KMS-11 (cell line): Measurements from ENCODE around the gene ASCC1.

ENCODE experiments used
- H2AFZ ChIP-seq: fragments of 200-600 bp; sonication (generic); 2 replicates; pipeline ENCODE4 v1.6.1; 2016; ENCODE audit warnings: antibody characterized with exemption, mixed run types, low read depth
- H3K27ac ChIP-seq: fragments of 200-600 bp; sonication (generic); 2 replicates; pipeline ENCODE4 v1.6.1; 2016; ENCODE audit warnings: mild to moderate bottlenecking, mixed run types
- H3K27me3 ChIP-seq: fragments of 200-600 bp; sonication (generic); 2 replicates; pipeline ENCODE4 v1.6.1; 2017; ENCODE audit warnings: mild to moderate bottlenecking, low read depth, mixed run types, moderate library complexity; ENCODE audit not compliant: insufficient read depth
- H3K36me3 ChIP-seq: fragments of 200-600 bp; sonication (generic); 2 replicates; pipeline ENCODE4 v1.6.1; 2017; ENCODE audit warnings: mild to moderate bottlenecking, mixed run types; ENCODE audit not compliant: insufficient read depth
- H3K4me1 ChIP-seq: fragments of 200-600 bp; sonication (generic); 2 replicates; pipeline ENCODE4 v1.6.1; 2016; ENCODE audit warnings: mild to moderate bottlenecking, low read depth, mixed run types; ENCODE audit not compliant: poor library complexity, severe bottlenecking
- H3K4me2 ChIP-seq: fragments of 200-600 bp; sonication (generic); 2 replicates; pipeline ENCODE4 v1.7.0; 2016; ENCODE audit warnings: mild to moderate bottlenecking, mixed run types
- H3K4me3 ChIP-seq: fragments of 200-600 bp; sonication (generic); IDR thresholded peaks from 2 replicates; pipeline ENCODE4 v1.6.1; 2017; ENCODE audit warnings: low read depth, low read length, mixed read lengths; ENCODE audit not compliant: insufficient read depth
- H3K79me2 ChIP-seq: fragments of 200-600 bp; sonication (generic); 2 replicates; pipeline ENCODE4 v1.6.1; 2016; ENCODE audit warnings: low read depth, mixed run types; ENCODE audit not compliant: insufficient read depth
- H3K9ac ChIP-seq: fragments of 200-600 bp; sonication (generic); 2 replicates; pipeline ENCODE4 v1.6.1; 2016; ENCODE audit warnings: mild to moderate bottlenecking, mixed run types
- H4K20me1 ChIP-seq: fragments of 200-600 bp; sonication (generic); 2 replicates; pipeline ENCODE4 v1.6.1; 2016; ENCODE audit warnings: mild to moderate bottlenecking, mixed run types; ENCODE audit not compliant: insufficient read depth
- TF ChIP-seq, protein P1 (sequence below): fragments of 200-600 bp; sonication (generic); conservative IDR thresholded peaks from 2 replicates; pipeline ENCODE4 v1.6.1; 2017; ENCODE audit warnings: low read depth, mild to moderate bottlenecking, antibody characterized with exemption, low read length, moderate library complexity, mixed read lengths

Gene ASCC1

DNA sequence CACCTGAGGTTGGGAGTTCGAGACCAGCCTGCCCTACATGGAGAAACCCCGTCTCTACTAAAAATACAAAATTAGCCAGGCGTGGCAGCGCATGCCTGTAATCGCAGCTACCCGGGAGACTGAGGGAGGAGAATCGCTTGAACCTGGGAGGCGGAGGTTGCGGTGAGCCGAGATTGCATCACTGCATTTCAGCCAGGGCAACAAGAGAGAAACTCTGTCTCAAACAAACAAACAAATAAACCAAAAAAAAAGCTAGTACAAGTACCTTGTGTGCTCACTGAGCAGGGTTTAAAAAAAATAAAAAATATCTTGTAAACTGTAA, 116.5 kb downstream of the ASCC1 start:
- Histone ChIP-seq H3K27ac (no peak overlapping the region), H2AFZ (no peak overlapping the region), H3K9ac (no peak overlapping the region), H3K27me3 (no peaks in the 10 kb centered on the region), H3K79me2 (no peaks in the 10 kb centered on the region), H3K4me2 (no peak overlapping the region), H3K4me3 (no peak overlapping the region), H4K20me1 (no peaks in the 10 kb centered on the region), H3K4me1 (no peaks in the 10 kb centered on the region), H3K36me3 (no peaks in the 10 kb centered on the region; the same call in 1 of the 2 replicates)
- TF ChIP-seq, protein P1, sequence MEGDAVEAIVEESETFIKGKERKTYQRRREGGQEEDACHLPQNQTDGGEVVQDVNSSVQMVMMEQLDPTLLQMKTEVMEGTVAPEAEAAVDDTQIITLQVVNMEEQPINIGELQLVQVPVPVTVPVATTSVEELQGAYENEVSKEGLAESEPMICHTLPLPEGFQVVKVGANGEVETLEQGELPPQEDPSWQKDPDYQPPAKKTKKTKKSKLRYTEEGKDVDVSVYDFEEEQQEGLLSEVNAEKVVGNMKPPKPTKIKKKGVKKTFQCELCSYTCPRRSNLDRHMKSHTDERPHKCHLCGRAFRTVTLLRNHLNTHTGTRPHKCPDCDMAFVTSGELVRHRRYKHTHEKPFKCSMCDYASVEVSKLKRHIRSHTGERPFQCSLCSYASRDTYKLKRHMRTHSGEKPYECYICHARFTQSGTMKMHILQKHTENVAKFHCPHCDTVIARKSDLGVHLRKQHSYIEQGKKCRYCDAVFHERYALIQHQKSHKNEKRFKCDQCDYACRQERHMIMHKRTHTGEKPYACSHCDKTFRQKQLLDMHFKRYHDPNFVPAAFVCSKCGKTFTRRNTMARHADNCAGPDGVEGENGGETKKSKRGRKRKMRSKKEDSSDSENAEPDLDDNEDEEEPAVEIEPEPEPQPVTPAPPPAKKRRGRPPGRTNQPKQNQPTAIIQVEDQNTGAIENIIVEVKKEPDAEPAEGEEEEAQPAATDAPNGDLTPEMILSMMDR: no peak

DNA sequence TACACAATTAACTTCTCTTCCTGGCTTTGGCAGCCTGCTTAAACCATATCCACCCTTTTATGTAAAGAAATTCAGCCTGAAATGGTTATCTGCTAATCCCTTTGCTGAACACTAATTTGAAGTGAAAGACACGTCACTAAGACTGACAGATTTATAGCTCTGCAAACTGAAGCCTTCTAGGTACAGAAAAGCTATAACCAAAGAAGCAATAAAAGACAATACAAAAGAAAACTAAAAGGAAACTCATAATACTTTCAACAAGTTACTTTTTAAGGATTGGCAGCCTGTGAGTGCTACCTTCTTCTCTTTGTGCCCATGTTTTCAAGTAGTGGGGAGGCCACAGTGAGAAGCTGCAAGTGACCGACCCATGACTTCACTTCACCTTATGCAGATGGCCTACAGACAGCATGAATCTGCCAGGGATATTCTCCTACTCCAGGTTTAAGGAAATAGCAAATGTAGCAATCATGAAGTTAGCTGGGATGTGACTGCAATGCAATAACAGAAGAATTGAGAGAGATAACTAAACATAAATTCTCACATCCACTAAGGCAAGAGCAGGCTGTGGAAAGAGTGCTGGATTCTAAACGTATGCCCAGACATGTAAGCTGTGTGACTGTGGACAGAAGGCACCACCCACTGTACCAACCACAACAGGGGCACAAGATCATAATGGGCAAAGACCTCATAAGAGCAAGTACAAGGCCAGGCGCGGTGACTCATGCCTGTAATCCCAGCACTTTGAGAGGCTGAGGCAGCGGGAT, 117.1 kb downstream of the ASCC1 start:
- H3K4me1 ChIP-seq: no peaks in the 10 kb centered on the region
- no peak overlapping the region for H3K27ac ChIP-seq
- TF ChIP-seq, protein P1: no peak
- no peak overlapping the region for H3K9ac ChIP-seq
- no peaks in the 10 kb centered on the region for H4K20me1 ChIP-seq
- no peaks in the 10 kb centered on the region for H3K27me3 ChIP-seq
- H3K36me3 ChIP-seq: no peaks in the 10 kb centered on the region; the same call in 1 of the 2 replicates
- no peak overlapping the region for H3K4me2 ChIP-seq
- no peak overlapping the region for H2AFZ ChIP-seq
- H3K79me2 ChIP-seq: no peaks in the 10 kb centered on the region
- no peak overlapping the region for H3K4me3 ChIP-seq

DNA sequence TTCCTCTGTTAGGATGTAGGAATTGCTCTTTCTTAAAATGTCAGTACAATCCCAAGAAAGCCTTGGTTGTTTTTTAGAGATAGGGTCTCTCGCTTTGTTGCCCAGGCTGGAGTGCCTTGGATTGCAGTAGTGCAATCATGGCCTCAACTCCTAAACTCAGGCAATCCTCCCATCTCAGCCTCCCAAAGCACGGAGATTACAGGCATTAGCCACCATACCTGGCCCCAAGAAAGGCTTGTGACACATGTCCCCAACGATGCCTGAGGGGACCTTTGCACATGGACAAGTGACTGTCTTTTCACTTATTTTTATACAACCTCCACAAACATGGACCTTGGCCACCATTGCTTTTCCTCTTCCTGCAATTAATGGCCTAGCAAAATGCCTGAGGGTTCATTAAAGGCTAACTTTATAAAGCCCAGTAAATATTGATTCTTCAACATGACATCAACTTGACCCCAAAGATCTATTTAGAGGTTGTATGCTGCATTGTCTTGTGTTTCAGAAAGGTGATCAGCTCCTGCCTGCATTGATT, 117.7 kb downstream of the ASCC1 start:
- H3K27me3 ChIP-seq: no peaks in the 10 kb centered on the region
- no peaks in the 10 kb centered on the region for H3K4me1 ChIP-seq
- H3K9ac ChIP-seq: no peak overlapping the region

DNA sequence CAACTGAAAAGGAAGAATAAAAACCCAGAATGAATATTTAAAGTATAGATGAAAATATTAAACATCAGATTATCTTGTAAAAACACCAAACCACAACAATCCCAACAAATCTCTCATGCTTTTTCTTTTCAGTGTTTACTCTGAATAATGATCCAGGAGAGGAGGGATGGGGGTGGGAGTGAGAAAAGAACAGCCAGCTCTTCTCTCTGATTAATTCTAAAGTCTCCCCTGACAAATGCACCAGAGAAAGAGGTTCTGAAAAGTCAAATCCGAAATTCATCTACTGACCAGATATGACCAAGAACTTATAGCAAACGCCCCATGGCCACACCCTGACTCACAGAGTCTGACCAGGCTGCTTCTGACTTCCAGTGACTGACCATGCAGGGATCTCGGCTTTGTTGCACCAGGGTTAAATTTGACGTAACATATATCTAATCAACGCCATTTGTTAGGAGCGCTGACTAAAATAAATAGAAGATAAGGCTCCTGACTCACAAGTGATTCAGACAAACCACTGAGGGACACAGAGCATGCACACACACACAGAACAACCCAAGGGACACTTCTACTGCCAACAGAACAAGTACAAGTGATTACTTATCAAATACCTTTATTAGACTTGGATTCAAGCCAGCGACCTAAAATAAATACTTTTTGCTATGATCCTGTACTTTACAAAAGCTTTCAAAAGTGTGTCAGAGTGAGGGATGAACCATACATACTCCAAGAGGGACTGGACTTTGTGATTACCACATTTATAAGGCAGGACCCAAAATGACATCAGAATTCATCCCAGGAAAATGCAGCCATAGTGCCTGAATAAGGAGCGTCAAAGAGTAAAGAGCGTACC, 118.4 kb downstream of the ASCC1 start:
- Histone ChIP-seq H3K27ac (no peak overlapping the region), H2AFZ (no peak overlapping the region), H3K36me3 (no peaks in the 10 kb centered on the region; the same call in 1 of the 2 replicates), H3K4me2 (no peak overlapping the region), H4K20me1 (no peaks in the 10 kb centered on the region), H3K4me3 (no peak overlapping the region), H3K79me2 (no peaks in the 10 kb centered on the region), H3K9ac (no peak overlapping the region), H3K4me1 (no peaks in the 10 kb centered on the region), H3K27me3 (no peaks in the 10 kb centered on the region)
- TF ChIP-seq, protein P1: no peak

More for the DNA sequence above, 117.7 kb downstream of the ASCC1 start:
- no peaks in the 10 kb centered on the region for H3K79me2 ChIP-seq
- no peak overlapping the region for H2AFZ ChIP-seq
- no peaks in the 10 kb centered on the region; the same call in 1 of the 2 replicates for H3K36me3 ChIP-seq
- H3K27ac ChIP-seq: no peak overlapping the region
- H4K20me1 ChIP-seq: no peaks in the 10 kb centered on the region
- no peak overlapping the region for H3K4me2 ChIP-seq
- H3K4me3 ChIP-seq: no peak overlapping the region
- TF ChIP-seq, protein P1: no peak
